GM18505 (cell line): ENCODE data around the gene SLC25A4.

ENCODE experiments used
- ATAC-seq: cut with Tn5 transposase; IDR thresholded peaks from one replicate; pipeline ENCODE4 v1.9.1; 2021; ENCODE audit not compliant: unreplicated experiment
- POLR2A ChIP-seq: IDR thresholded peaks from 4 replicates; pipeline ENCODE4 v1.6.1; 2011; ENCODE audit warnings: borderline replicate concordance; ENCODE audit not compliant: insufficient read depth, insufficient read length; ENCODE audit errors: extremely low read depth

SLC25A4 gene

DNA sequence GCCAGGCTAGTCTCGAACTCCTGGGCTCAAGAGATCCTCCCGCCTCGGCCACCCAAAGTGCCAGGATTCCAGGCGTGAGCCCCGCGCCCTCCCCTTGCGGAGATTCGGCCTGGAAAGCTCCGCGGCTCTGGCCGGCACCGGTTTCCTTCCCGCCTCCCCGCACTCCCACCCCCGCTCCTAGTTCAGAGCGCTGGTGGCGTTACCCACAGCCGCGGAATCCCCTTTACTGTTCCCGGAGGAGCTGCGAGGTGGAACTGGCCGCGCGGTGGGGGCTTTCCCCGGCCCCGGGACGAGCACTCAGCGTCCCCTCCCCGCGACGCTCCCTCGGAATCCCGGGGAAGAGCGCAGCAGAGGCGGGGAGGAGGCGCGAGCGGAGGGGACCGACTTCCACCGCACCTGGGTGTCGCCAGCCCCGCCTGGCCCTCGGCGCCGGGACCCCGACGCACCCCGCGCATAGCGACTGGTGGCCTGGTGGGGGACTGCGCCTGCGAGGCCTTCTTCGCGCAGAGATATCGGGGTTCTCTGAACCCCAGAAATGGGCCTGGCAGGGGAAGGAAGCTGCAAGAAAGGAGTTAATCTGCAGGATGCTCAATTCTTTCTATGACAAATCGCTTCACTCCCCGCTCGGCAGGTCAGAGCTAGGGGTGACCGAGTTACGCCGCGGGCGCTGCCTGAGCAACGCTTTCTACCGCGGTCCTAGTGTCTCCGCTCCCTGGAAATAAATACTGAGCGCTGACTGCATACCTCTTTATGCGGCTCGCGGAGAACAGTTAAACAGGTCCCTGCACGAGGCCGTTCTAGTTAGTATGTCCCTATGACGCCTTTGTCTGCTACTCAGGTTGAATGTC is 14.6 kb upstream of the SLC25A4 start:
- peak; percentile 55 for ATAC-seq
- no peak for TF ChIP-seq POLR2A

DNA sequence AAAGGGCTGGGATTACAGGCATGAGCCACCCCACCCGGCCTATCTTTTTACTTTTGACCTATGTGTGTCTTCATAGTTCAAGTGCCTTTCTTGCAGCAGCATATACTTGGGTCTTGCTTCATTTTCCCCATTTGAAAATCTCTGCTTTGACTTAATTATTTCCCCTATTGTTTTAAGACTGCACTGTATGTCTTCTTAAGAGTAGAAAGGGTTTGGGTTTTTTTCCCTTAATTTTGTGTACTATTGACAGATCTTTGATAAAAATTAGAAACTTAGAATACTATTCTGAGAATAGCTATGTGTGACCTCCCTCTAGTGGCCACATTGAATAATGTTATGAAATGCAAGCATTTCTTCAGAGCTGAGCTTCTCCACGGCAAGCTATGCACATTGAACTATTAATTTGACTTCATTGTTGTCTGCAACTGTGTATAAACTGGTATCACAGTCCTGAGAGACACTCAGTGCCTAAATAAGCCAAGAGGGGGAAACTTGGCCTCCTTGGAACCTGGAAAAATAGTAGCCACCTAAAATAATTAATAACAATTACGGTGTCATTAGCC is 8.7 kb upstream of the SLC25A4 start:
- no peak for TF ChIP-seq POLR2A
- ATAC-seq = peak; percentile 52

DNA sequence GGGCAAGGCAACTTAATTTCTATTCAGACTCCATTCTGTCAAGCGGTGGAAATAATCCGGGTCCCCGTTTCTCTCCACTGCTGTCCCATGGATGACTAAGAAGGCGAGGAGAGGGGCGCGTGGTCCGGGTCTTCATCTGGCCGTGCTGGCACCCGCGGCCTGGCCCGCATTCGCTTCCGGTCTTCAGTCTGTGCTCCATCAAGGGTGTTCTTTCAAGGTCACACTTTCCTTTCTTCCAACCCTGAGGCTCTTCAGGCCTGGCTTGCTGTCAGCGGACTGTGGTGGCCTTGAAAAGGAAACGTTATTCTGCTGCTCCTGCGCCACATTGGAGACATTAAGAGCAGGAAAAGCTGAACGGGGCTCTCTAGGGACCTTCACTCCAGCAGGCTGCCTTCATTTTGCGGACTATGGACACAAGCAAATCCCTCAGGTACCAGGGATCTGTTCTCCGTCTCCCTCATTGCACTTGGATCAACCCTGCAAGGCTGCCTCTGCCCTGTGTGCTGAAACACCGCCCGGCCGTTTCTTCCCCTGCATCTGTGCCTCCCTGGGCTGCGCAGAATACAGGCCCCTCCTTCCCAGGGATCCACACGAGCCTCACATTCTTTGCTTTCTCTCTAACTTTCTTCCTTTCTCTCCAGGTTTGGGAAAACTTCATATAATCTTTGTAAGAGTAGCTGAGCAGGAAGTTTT is 5.7 kb upstream of the SLC25A4 start:
- no peak for ATAC-seq
- no peak for TF ChIP-seq POLR2A

DNA sequence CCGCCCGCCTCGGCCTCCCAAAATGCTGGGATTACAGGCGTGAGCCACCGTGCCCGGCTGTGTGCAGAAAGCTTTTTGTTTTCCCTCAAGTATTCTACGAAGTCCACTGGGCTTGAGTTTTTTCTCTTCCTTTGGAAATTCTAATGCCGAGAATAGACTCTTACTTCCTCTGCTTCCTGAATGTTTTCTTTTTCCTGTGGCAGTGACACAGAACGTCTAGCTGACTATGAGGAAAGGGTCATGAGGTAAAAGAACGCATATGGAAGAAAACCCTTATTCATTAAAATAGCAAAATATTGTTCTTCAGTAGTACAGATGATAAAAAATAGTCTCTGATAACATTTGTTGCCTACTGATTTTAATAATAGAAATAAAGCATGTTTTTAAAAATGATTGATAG is 4.9 kb upstream of the SLC25A4 start:
- no peak for ATAC-seq
- TF ChIP-seq POLR2A = no peak

DNA sequence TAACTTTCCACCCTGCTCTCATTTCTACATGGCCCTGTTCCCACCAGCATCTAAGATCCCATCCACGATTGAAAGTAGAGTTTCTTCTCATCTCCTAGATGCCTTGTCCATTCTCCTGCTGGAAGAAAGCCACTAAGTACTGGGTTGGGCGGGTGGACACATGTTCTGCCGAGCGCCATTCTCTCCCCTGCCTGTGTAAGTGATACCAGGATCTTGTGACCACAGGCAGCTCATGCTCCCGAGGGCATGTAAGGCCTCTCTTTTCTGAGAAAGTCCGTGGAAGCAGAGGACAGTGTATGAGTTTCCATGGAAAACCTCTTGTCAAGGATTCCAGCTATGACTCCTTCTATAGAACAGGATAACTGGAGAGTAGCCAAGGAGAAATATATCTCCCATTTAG is 3.3 kb upstream of the SLC25A4 start:
- no peak for TF ChIP-seq POLR2A
- ATAC-seq = no peak

DNA sequence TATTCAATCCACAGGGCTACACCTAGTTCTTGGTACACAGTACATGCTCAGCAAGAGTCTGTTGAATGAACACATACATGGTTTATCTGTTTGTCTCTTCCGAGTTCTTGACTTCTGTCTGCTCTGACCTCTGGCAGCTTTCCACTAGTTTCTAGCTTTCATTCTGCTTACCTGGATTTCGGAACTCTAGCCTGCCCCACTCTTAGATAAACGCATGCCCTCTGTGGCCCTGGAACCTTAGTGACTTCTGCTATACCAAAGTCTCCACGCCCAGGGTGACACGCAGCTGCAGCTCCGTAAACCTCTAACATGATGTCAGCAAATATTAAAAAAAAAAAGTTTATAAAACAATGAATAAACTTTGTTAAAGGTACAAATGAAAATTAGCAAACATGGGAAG is 1.3 kb upstream of the SLC25A4 start:
- no peak for TF ChIP-seq POLR2A
- no peak for ATAC-seq

DNA sequence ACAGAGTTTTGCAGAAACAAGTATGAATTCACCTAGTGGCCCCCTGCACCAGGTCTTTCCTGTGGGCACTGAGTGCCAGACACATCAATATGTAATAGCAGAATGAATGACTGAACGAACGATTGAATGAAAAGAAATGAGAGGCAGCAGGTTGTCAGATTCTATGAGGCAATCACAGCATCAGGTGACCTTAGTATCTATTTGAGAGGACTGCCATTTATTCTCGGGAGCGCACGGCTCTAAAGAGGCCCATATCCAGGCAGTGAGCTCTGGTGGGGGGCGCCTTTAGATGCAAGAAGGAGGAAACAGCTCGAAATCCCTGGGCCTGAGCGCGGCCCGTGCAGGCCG is 528 bp upstream of the SLC25A4 start:
- no peak for TF ChIP-seq POLR2A
- ATAC-seq = no peak

DNA sequence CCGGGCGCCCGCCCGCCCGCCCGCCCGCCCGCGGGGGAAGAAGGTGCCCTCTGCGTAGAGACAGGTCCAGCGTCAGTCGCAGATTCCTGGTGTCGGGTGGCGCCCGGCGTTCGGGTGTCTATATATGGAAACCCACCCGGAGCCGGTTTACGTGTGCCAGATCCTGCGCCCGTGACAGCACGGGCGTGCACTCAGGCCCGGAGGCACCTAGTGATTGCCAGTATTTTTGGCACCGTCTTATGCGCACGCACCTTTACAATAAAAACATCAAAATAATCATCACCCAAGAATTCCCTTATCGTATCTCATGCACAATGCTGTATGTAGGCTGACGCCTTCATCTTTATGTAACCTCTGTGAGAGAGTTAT is 519 bp downstream of the SLC25A4 start:
- no peak for ATAC-seq
- no peak for TF ChIP-seq POLR2A

DNA sequence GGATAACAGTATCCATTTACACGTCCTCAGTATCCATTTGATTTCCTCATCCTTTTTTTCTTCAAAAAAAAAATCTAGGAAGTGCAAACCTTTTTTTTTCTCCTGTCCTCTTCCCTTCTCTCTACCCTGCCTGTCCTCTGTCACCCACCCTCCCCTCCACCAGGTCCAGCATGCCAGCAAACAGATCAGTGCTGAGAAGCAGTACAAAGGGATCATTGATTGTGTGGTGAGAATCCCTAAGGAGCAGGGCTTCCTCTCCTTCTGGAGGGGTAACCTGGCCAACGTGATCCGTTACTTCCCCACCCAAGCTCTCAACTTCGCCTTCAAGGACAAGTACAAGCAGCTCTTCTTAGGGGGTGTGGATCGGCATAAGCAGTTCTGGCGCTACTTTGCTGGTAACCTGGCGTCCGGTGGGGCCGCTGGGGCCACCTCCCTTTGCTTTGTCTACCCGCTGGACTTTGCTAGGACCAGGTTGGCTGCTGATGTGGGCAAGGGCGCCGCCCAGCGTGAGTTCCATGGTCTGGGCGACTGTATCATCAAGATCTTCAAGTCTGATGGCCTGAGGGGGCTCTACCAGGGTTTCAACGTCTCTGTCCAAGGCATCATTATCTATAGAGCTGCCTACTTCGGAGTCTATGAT is 1.7 kb downstream of the SLC25A4 start:
- no peak for TF ChIP-seq POLR2A
- ATAC-seq = no peak

DNA sequence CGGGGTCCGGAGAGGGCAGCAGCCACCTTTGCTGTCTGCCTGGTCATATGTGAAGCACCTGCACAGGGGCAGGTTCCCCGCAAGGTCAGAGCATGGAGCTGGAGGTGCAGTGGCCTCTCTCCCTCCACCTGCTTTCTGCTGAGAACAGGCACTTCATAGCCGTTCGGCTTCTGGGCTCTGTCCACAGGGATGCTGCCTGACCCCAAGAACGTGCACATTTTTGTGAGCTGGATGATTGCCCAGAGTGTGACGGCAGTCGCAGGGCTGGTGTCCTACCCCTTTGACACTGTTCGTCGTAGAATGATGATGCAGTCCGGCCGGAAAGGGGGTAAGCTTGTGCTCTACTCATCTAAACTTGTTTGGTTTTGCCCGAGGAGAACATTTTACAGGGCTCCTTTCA is 2.5 kb downstream of the SLC25A4 start:
- no peak for TF ChIP-seq POLR2A
- ATAC-seq = no peak

DNA sequence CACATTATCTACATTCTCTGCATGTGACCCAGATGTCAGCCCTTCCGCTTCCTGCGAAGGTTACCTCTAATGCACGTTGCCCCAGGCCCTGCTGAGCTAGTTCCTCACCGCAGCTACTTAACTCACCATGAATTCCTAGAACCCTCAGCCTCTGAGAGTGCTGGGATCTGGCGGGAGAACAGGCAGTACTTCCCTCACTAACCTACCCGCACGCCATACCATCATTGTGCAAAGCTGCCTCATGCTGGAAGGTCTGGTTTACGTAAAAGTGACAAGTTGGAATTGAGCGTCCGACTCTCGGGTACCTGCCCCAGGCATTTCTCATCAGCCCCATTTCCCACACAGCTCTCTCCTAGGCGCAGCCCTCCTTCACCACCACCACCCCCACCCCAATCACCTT is 6.3 kb downstream of the SLC25A4 start:
- no peak for TF ChIP-seq POLR2A
- no peak for ATAC-seq

DNA sequence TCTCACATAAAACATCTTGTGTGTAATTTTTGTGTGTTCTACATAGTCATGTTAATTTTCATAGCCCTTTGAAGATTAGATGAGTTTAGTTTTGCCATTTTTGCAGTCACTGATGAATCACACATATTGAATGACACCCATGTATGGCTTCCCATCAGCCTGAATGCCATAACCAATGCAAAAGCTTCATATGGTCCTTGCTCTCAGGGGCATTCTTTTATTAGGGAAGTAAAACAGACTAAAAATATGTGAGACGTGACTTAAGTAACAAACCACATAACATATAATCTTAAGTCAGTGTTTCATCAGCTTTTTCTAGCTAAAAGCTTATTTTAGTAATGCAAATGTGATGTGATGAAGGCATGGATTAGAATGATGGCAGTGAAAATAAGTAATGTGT is 8.2 kb downstream of the SLC25A4 start:
- no peak for TF ChIP-seq POLR2A

DNA sequence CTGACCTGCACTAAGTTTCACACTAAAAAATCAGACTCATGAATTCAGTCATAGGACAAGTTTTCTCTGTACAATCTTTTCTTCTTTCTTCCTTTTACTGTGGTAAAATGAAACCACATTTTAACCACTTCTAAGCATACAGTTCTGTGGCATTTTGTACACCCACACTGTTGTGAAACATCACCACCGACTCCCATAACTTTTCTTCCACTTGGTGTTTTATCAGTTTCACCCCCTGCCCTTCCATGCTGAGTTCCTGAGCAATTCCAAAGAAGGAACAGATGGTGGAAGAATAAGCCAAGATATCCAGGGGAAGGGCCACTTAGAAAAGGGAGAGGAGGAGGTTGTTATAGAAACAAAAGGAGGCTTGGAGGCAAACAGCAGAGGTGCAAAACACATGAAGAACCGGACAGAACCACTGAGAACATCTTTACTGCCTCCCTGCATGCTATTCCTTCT is 22.6 kb downstream of the SLC25A4 start:
- peak; percentile 89 for ATAC-seq
- TF ChIP-seq POLR2A = no peak

More for the DNA sequence above, 8.2 kb downstream of the SLC25A4 start:
- ATAC-seq = no peak
